Common myeloid progenitor, CD34-positive (primary cell): ENCODE results near the gene KCTD2.
A peak's percentile ranks its signal among the peaks of the same experiment; 100 is the strongest.

Source experiments
- CTCF ChIA-PET: fragments of 350-600 bp; sonication (Branson Sonifier 250); formaldehyde crosslinking; loops from one replicate; lab custom pipeline; 2021; ENCODE audit warnings: antibody characterized with exemption; lab: Charles Lee
- POLR2A ChIA-PET: fragments of 350-600 bp; sonication (Branson Sonifier 250); formaldehyde crosslinking; loops from one replicate; lab custom pipeline; 2021; ENCODE audit warnings: antibody characterized with exemption; lab: Charles Lee
- DNase-seq, 3 donors: peaks; one replicate each; pipeline versions ENCODE4 v3.0.0 to v3.0.0-alpha.2; 2013
- H3K27ac ChIP-seq, 2 experiments: 1 replicate in 1 of 2; 2 replicates in 1 of 2; pipeline ENCODE4 v1.7.0; 2013; ENCODE audit warnings: inconsistent platforms in 2 of 2, low read length in 2 of 2, mild to moderate bottlenecking in 2 of 2, low read depth in 1 of 2, moderate library complexity in 1 of 2; ENCODE audit not compliant: severe bottlenecking in 2 of 2, insufficient read depth in 1 of 2, poor library complexity in 1 of 2
- H3K27me3 ChIP-seq, 5 experiments: replicated peaks in 2 of 5; 1 replicate in 3 of 5; 2 replicates in 2 of 5; pipeline versions ENCODE4 v1.6.1 to v1.7.0; 2013; ENCODE audit warnings: low read length in 4 of 5, mild to moderate bottlenecking in 2 of 5, moderate library complexity in 2 of 5, inconsistent platforms in 1 of 5; ENCODE audit not compliant: insufficient read depth in 5 of 5, control insufficient read depth in 4 of 5
- H3K36me3 ChIP-seq, 4 experiments: 1 replicate in 2 of 4; 2 replicates in 2 of 4; pipeline versions ENCODE4 v1.6.1 to v1.7.0; 2013; ENCODE audit warnings: low read length in 3 of 4, control low read depth in 1 of 4, mild to moderate bottlenecking in 1 of 4; ENCODE audit not compliant: control insufficient read depth in 4 of 4, insufficient read depth in 4 of 4
- H3K4me1 ChIP-seq, 4 experiments: 1 replicate in 3 of 4; 2 replicates in 1 of 4; pipeline versions ENCODE4 v1.6.1 to v1.7.1; 2013; ENCODE audit warnings: low read length in 3 of 4, mild to moderate bottlenecking in 3 of 4, control low read depth in 1 of 4, inconsistent platforms in 1 of 4, moderate library complexity in 1 of 4; ENCODE audit not compliant: control insufficient read depth in 4 of 4, insufficient read depth in 4 of 4; ENCODE audit errors: control extremely low read depth in 1 of 4
- H3K4me3 ChIP-seq, 7 experiments: 1 replicate in 4 of 7; 2 replicates in 3 of 7; pipeline versions ENCODE4 v1.5.1 to v1.7.0; 2013; ENCODE audit warnings: mild to moderate bottlenecking in 7 of 7, low read length in 6 of 7, moderate library complexity in 6 of 7, inconsistent platforms in 2 of 7, low read depth in 2 of 7, control low read depth in 1 of 7; ENCODE audit not compliant: insufficient read depth in 4 of 7, control insufficient read depth in 1 of 7; ENCODE audit errors: extremely low read depth in 1 of 7
- H3K9me3 ChIP-seq, 5 experiments: 1 replicate in 4 of 5; 2 replicates in 1 of 5; pipeline versions ENCODE4 v1.6.1 to v1.7.1; 2013; ENCODE audit warnings: low read length in 4 of 5, mild to moderate bottlenecking in 2 of 5, inconsistent platforms in 1 of 5, low read depth in 1 of 5, moderate library complexity in 1 of 5; ENCODE audit not compliant: control insufficient read depth in 4 of 5, insufficient read depth in 2 of 5; ENCODE audit errors: control extremely low read depth in 1 of 5
- WGBS: methylation state at CpG from one replicate; pipeline ENCODE4 v1.1.5; 2013; ENCODE audit not compliant: insufficient coverage; 5-methylcytosine and 5-hydroxymethylcytosine counted together

KCTD2 gene

GRCh38 chr17:75102385-75102821 lies 55.4 kb downstream of the KCTD2 start:
- CTCF ChIA-PET, result interaction anchor here (0.7 to 3.2 kb wide), 5 partner anchors 12 to 39 kb away, joined by 3 to 17 read pairs (median 5); no protein-coding TSS in a partner anchor
- no peak overlapping the region for H3K27ac ChIP-seq
- H3K4me3 ChIP-seq, result peak overlapping the region in 2 of 7 experiments; percentile 5 to 16
- POLR2A ChIA-PET, result interaction anchor here (0.6 to 1.0 kb wide), 3 partner anchors 12 to 32 kb away, joined by 3 to 6 read pairs (median 4); no protein-coding TSS in a partner anchor
- H3K36me3 ChIP-seq, result peaks cover 2 to 36% (median 21%) of the 10 kb centered on the region in 4 experiments
- no peaks in the 10 kb centered on the region for H3K9me3 ChIP-seq
- DNase-seq, result peak; percentile 80 to 95 (median 94)
- WGBS, result 2% methylated on average over 9 of the region's 12 CpGs
- peaks cover 0 to 14% (median 10%) of the 10 kb centered on the region in 4 experiments for H3K4me1 ChIP-seq
- no peaks in the 10 kb centered on the region for H3K27me3 ChIP-seq

- no peak for DNase-seq
- H3K27me3 ChIP-seq, result no peaks in the 10 kb centered on the region
- no peak overlapping the region for H3K4me3 ChIP-seq
- H3K4me1 ChIP-seq, result peaks cover 0 to 22% (median 16%) of the 10 kb centered on the region in 4 experiments
- no peak overlapping the region for H3K27ac ChIP-seq
- ChIA-PET POLR2A (interaction anchor here (0.5 to 1.0 kb wide), 2 partner anchors 8 to 18 kb away, joined by 4 to 5 read pairs; no protein-coding TSS in a partner anchor), CTCF (interaction anchor here (1.0 to 5.2 kb wide), 9 partner anchors 11 to 68 kb away, joined by 3 to 29 read pairs (median 6); partner anchors contain the start of gene SLC16A5)
- no peaks in the 10 kb centered on the region for H3K9me3 ChIP-seq
- 97% methylated on average over 12 of the region's 14 CpGs for WGBS
- peaks cover 2 to 24% (median 16%) of the 10 kb centered on the region in 4 experiments for H3K36me3 ChIP-seq
Observed at GRCh38 chr17:75103601-75104554, 56.9 kb downstream of the KCTD2 start.

- WGBS, result 78% methylated on average over 9 of the region's 20 CpGs
Observed at GRCh38 chr17:75105126-75106080, 58.4 kb downstream of the KCTD2 start.

GRCh38 chr17:75108193-75108592 lies 61.2 kb downstream of the KCTD2 start:
- Histone ChIP-seq H3K27ac (no peak overlapping the region), H3K9me3 (no peaks in the 10 kb centered on the region), H3K27me3 (no peaks in the 10 kb centered on the region), H3K4me1 (peaks cover 0 to 29% (median 27%) of the 10 kb centered on the region in 4 experiments), H3K4me3 (peak overlapping the region in 1 of 7 experiments; percentile 94), H3K36me3 (peaks cover 0 to 15% (median 4%) of the 10 kb centered on the region in 4 experiments)
- ChIA-PET POLR2A (no interaction called here), CTCF (interaction anchor here (0.6 to 5.2 kb wide), 7 partner anchors 12 to 93 kb away, joined by 3 to 29 read pairs (median 5); partner anchors contain the start of gene SLC16A5)
- no CpG with 5 or more reads among the region's 2 CpGs for WGBS
- no peak for DNase-seq

More at GRCh38 chr17:75105126-75106080, 58.4 kb downstream of the KCTD2 start:
- Histone ChIP-seq H3K9me3 (no peaks in the 10 kb centered on the region), H3K4me1 (peaks cover 0 to 33% (median 26%) of the 10 kb centered on the region in 4 experiments), H3K4me3 (no peak overlapping the region), H3K36me3 (peaks cover 0 to 11% (median 5%) of the 10 kb centered on the region in 4 experiments), H3K27me3 (no peaks in the 10 kb centered on the region), H3K27ac (no peak overlapping the region)
- DNase-seq, result peak in 2 of 3 donors; percentile 40 to 41
- POLR2A ChIA-PET, result interaction anchor here (1.0 to 1.1 kb wide), 2 partner anchors 9 to 78 kb away, joined by 3 to 5 read pairs; partner anchors contain the start of gene SUMO2
- CTCF ChIA-PET, result interaction anchor here (0.8 to 5.2 kb wide), 16 partner anchors 9 to 132 kb away, joined by 3 to 29 read pairs (median 8); partner anchors contain the start of gene SLC16A5

- Histone ChIP-seq H3K27ac (no peak overlapping the region), H3K36me3 (peaks cover 0 to 13% (median 3%) of the 10 kb centered on the region in 4 experiments), H3K4me1 (peaks cover 0 to 35% (median 31%) of the 10 kb centered on the region in 4 experiments), H3K4me3 (peak overlapping the region; percentile 51 to 95 (median 86)), H3K27me3 (no peaks in the 10 kb centered on the region), H3K9me3 (no peaks in the 10 kb centered on the region)
- ChIA-PET CTCF (interaction anchor here (7.7 to 9.4 kb wide), 4 partner anchors 15 to 94 kb away, joined by 71 to 168 read pairs (median 92); partner anchors contain the start of genes NT5C and NUP85), POLR2A (interaction anchor here (0.8 to 1.0 kb wide), 3 partner anchors 15 to 49 kb away, joined by 3 to 6 read pairs (median 5); partner anchors contain the start of gene SLC16A5)
- DNase-seq, result peak in 2 of 3 donors; percentile 60 to 65
- WGBS, result 0% methylated on average over 21 of the region's 22 CpGs
Observed at GRCh38 chr17:75109046-75109406, 62.0 kb downstream of the KCTD2 start.
